Activated CD4-positive, CD25-positive, alpha-beta regulatory T cell treated with anti-CD3 and anti-CD28 coated beads, Interleukin-2, amount 50 U/mL, for 16 hours (primary cell): Measurements from ENCODE around the gene GEMIN5.
"Not testable (repeated sequence)": the region's sequence is repeated elsewhere in the genome, so short reads cannot be mapped to it uniquely, and the experiment has no call there.

Experiments
- DNase-seq: peaks from one replicate; pipeline ENCODE4 v3.0.0-alpha.2; 2020; ENCODE audit warnings: low read depth, low spot score

The GEMIN5 gene

GRCh38 chr5:154937718-154938466, at the start of gene GEMIN5:
GEMIN5 (minus strand) TSS chr5:154938211; CDS start chr5:154938133, 78 bp downstream.
- peak; percentile 63 for DNase-seq

DNA sequence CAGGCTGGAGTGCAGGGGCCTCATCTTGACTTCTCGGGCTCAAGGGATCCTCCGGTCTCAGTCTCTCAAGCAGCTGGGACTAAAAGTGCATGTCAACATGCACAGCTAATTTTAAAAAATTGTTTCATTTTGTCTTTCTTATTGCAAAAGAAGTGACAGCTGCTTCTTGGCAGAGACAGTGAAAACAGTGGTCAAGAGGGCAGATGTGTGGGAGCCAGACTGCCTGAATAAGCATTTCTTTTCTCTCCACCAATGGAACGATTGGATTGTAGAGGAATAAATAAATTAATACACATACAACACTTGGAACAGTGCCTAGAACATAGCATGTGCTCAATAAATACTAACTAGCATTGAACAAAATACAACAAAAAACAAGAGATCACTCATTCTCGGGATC, 48.1 kb upstream of the GEMIN5 start:
- no peak for DNase-seq

- DNase-seq = no peak
Observed at GRCh38 chr5:154984946-154985516, 47.0 kb upstream of the GEMIN5 start.

DNA sequence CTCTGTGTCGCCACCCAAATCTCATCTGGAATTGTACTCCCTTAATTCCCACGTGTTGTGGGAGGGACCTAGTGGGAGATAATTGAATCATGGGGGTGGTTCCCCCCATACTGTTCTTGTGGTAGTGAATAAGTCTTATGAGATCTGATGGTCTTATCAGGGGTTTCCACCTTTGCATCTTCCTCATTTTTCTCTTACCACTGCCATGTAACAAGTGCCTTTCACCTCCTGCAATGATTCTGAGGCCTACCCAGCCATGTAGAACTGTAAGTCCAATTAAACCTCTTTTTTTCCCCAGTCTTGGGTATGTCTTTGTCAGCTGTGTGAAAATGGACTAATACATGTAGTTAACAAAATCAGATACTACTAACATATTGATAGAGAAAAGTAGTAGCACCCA, 40.3 kb upstream of the GEMIN5 start:
- DNase-seq = not testable (repeated sequence)

DNA sequence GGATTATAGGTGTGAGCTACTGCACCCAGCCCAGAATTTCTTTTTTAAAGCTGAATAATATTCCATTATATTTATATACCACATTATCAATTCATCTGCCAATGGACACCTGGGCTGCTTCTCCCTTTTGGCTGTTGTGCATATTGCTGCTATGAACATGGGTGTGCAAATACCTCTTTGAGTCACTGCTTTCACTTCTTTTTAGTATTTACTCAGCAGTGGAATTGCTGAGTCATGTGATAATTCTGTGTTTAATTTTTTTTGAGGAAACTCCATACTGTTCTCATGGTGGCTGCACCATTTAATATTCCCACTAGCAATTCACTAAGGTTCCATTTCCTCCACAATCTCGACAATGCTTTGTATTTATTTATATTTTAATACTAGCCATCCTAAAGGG, 39.4 kb upstream of the GEMIN5 start:
- no peak for DNase-seq

- DNase-seq = not testable (repeated sequence)
Observed at GRCh38 chr5:154976082-154976481, 38.1 kb upstream of the GEMIN5 start.

- DNase-seq = no peak
Observed at GRCh38 chr5:154972476-154973080, 34.6 kb upstream of the GEMIN5 start.

DNA sequence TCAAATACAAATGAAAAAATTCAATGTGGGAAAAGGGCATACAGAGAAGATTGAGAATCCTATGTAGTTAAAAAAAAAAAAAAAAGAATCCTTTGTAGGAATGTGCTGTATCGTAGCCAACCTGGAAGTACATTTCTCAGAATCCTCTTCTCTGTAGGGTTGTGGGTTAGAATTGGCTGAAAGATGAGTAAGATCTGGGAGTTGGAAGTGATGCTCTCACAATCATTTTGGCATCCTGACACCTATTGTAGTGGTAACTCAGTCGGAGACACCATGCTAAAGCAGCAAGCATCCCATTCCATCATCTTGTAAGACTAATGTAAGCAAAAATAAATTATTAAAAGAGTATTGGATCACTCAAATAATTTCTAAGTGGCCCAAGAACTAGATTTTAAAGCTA, 33.5 kb upstream of the GEMIN5 start:
- DNase-seq = no peak

GRCh38 chr5:154970759-154971158, 32.7 kb upstream of the GEMIN5 start:
- DNase-seq = no peak

DNA sequence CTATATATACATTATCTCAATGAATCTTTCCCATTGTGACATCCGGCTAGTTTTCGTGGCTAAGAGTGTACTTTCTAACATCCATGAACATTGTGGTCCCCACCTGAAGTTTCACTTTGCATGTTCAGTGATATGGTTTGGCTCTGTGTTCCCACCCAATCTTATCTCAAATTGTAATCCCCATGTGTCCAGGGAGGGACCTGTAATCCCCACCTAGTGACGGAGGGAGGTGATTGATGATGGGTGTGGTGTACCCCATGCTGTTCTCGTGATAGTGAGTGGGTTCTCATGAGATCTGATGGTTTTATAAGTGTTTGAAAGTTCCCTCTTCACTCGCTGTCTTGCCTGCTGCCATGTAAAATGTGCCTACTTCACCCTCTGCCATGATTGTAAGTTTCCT, 30.9 kb upstream of the GEMIN5 start:
- DNase-seq = no peak

GRCh38 chr5:154967421-154968024, 29.5 kb upstream of the GEMIN5 start:
- DNase-seq = no peak

- DNase-seq = no peak
Observed at GRCh38 chr5:154966874-154967273, 28.9 kb upstream of the GEMIN5 start.

DNA sequence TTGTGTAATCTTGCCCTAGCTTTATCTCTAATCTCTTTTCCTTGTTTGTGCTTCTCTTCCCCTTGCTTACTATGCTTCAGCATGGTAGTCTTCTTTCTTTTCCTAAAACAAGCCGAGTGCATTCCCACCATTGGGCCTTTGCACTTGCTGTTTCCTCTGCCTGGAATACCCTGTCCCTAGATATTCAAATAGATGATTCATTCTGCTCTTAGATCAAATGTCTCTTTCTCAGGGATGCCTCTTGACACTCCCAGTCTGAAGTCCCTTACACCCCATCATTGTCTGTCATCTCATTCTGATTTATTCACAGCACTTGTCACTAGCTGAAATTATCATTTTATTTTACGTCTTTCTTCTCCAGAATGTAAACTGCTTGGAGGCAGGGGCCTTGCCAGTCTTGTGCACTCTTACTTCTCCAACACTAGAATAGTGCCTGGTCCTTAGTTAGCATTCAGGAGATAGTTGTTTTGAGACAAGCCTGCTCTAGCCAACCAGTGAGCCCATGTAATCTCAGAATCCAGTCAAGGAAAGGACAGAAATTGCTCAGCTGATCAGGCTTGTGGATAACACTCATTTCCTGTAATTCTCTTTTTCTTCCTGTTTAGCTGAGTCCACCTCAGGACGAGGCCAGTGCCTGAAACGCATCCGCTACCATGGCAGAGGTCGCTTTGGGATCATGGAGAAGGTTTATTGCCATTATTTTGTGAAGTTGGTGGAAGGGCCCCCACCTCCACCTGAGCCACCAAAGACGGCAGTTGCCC, 28.2 kb upstream of the GEMIN5 start:
- DNase-seq = no peak

DNA sequence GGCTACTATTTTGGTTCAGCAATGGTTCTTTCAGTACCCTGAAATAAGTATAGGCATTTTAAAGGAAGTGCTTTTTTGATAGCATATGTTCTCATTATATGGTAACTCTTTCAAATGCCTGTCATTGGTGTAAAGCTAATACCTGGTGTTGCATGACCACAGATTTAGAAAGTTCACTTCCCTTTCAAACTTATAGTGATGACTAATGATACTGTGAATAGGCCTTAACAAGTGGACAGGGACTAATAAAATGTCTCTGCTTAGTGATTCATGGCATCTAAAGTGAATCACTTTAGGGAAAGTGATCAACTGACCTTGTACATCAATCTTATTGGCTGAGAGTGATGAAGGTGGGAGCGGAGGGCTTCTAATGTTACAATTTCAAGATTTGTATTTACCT, 24.5 kb upstream of the GEMIN5 start:
- no peak for DNase-seq

GRCh38 chr5:154956712-154957111, 18.7 kb upstream of the GEMIN5 start:
- no peak for DNase-seq

DNA sequence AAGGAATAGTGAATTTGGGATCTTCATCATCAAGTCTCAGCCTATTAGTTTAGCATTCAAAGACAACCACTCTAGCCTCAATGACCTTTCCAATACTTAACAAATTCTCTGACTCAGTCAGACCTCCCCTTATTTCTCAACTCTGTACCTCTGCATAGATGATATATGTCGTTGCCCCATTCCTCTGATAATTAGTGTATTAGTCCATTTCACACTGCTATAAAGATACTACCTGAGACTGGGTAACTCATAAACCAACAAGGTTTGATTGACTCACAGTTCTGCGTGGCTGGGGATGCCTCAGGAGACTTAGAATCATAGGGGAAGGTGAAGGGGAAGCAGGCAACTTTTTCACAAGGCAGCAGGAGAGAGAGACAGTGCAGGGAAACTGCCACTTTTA, 11.8 kb upstream of the GEMIN5 start:
- DNase-seq = no peak

DNA sequence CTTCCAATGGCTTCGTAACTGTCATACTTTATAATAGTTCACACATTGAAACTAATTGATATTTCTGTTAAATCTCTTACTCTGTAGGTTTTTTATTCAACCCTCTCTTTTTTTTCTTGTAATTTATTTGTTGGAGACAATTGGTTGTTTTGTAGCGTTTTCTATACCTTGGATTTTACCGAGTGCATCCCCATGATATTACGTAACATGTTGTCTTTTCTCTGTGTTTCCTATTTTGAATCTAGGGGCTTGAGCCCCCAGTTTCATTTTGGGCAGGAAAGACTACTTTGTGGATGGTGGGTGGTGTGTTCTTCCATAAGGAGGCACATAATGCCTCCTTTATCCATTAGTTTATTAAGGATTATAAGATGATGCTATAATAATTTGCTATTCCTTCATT, 10.3 kb upstream of the GEMIN5 start:
- DNase-seq = no peak

DNA sequence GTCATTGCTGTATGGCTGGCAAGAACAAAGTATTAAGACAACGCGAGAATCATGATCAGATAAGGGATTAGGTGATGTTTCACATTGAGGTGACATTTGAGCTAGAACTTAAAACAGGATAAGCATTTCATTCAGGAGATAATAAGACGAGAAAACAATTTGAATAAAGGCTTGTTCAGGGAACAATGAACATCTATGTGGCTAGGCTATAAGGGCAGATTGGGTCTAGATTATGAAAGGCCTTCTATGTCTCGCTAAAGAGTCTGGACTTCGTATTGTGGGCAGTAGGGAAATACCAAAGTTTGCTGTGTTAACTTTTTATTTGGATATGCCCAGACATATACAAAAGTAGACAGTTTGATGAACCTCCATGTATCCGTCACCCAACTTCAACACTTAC, 9.8 kb upstream of the GEMIN5 start:
- DNase-seq = no peak

- DNase-seq = no peak
Observed at GRCh38 chr5:154945695-154946301, 7.8 kb upstream of the GEMIN5 start.

DNA sequence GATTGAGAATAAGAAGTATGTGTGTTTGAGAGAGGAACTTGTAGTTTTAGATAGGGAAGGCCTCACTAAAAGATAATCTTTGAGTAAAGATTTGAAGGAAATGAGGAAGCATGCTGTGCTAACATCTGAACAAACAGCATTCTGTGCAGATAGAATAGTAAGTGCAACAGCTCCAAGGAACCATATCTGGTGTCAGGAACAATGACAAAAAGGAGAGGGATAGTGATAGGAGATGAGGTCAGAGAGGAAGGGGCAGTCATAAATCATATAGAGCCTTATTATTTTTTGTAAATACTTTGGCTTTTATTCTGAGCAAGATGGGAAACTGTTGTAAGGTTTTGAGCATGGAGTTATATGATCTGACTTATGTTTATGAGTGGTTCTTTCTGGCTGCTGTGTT, 6.7 kb upstream of the GEMIN5 start:
- no peak for DNase-seq

GRCh38 chr5:154943527-154943926, 5.5 kb upstream of the GEMIN5 start:
- DNase-seq = no peak
